8988T (cell line): ENCODE measurements around the gene TMEM30A.

Source experiments
- DNase-seq: peaks from one replicate; pipeline ENCODE4 v3.0.0; 2011

TMEM30A gene

DNA sequence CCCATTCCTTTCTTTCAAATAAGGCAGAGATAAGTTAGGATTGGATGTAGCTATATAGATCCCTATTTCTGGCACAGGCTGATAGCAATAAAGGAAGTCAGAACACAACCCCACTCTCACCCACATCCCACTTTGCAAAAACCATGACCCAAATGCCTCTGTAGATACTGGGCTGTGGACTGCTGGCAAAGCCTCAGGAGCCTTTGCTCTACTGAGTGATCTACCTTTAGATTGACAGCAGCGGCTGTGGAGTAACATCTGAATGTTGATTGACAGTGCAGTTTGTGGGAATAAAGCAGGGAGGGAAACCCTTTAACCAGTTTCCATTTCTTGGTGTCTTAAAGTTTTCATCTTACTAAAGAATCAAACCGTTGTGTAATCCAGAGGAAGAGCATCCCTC lies 6.7 kb upstream of the TMEM30A start:
- no peak for DNase-seq

- no peak for DNase-seq
Measured at GRCh38 chr6:75290136-75290945, 5.7 kb upstream of the TMEM30A start.

GRCh38 chr6:75288023-75288422 lies 3.4 kb upstream of the TMEM30A start:
- no peak for DNase-seq

DNA sequence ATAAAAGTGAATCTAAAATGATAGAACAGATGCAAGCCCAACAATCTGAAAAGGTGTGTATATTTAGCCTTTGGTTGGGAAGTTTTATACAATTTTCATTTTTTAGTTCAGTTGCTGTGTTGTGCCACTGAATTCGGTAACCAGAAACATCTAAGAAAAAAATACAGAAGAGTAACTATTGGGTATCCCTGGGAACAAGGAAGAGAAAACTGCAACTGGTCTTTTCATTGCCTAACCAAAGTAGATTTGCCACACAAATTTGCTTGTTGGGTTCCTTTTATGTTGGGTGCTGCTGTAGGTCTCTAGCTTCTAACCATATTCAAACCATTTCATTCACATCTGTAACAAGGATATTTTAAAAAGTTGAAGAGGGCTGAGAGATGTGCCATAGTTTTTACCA lies 2.8 kb upstream of the TMEM30A start:
- no peak for DNase-seq

DNA sequence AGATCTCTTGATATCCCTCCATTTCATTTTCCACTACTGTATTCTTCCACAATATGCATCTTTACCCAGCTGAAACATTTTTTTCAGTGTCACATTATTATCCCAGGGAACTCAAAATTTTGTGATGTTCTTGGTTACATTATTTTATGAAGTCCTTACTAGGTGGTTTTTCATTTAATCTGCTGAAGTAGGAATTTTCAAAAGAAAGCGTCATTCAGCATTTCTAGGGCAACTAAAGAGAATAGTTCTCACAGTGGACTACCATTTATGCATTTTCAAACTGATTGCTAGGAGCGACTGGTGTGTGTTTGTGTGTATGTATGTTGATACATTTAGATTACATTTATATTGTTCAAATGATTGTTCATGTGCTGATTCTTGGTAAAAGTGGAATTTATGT lies 2.4 kb upstream of the TMEM30A start:
- no peak for DNase-seq

DNA sequence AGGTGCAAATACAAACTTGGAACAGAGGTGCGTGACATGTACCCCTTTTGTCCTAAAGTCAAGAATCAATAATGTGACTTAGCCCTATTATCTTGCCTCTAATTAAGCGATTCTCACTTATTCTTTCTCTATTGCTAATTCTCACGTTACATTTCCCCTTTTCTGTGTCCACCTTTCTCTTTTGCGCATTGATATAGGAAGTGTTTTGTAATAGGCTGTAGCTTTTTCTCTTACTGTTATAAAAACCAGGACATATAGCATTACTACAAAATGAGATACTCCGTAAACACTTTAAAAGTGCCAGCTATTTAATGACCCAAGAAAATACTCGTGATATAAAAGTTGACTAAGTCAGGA lies 669 bp upstream of the TMEM30A start:
- no peak for DNase-seq

GRCh38 chr6:75283907-75284631 lies 523 bp downstream of the TMEM30A start:
- no peak for DNase-seq

- no peak for DNase-seq
Measured at GRCh38 chr6:75282706-75283105, 1.9 kb downstream of the TMEM30A start.

DNA sequence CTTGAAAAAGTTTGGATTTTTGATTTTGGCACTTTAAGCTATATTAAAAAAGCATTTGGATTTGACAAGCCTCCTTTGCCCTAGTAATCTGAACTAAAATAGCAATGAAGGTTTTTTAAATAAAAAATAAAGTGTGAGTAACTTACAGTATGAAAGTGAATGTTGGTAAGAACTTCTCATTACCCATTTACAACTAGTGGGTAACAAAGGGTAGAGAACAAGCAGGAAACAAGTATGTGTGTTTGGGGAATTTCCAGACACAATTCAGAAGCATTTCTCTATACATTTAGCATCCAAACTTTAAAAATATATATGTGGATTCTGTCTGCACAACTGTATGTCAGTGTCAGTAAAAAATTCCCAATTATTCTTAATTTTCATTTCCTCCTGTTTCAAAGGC lies 2.9 kb downstream of the TMEM30A start:
- no peak for DNase-seq

- no peak for DNase-seq
Measured at GRCh38 chr6:75280131-75280855, 4.3 kb downstream of the TMEM30A start.

GRCh38 chr6:75279418-75279817 lies 5.2 kb downstream of the TMEM30A start:
- DNase-seq, result no peak

DNA sequence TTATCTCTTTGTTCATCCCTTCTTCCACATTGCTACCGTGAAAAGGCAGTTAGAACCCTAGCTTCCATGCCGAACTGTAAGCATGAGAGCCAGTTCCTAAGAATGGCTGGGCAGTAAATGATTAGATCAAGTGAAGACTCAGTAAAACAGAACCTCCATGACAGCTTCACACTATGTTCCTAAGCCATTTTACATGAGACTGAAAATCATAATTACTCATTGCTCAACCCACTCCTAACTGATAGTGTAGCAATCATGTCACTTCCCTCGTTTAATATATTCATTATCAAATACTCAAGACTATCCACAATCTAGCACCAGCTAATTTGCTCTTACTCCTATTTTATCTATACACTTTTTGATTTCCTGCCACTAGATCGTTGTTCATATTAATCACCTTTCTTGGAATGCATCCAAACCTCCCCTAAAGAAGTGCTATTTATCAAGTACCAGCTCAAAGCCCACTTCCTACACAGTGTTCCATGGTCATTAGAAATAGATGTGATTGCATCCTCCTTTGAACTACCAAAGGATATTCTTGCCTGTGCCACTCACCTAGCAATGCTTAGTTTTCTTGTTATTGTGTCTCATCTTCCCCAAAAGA lies 6.0 kb downstream of the TMEM30A start:
- DNase-seq, result no peak

DNA sequence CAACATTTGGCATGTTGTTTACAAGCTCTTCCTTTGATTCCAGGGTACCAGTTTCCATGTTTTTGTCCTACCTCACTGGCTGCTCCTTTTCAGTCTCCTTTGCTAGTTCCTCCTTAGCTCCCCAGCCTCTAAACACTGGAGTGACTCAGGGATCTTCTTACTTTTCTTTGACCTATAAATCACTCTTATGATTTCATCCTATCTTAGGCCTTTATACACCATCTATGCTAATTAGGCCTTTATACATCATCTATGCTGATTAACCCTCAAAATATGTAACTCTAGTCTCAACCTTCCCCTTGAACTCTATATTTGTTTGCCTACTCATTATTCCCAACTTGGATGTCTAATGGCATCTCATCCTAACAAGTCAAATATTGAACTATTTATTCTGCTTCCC lies 9.5 kb downstream of the TMEM30A start:
- DNase-seq, result no peak

GRCh38 chr6:75273009-75273408 lies 11.6 kb downstream of the TMEM30A start:
- DNase-seq, result no peak

GRCh38 chr6:75272145-75272840 lies 12.3 kb downstream of the TMEM30A start:
- DNase-seq, result no peak

- no peak for DNase-seq
Measured at GRCh38 chr6:75268988-75269354, 15.6 kb downstream of the TMEM30A start.

- no peak for DNase-seq
Measured at GRCh38 chr6:75268121-75268987, 16.2 kb downstream of the TMEM30A start.

GRCh38 chr6:75267461-75267860 lies 17.1 kb downstream of the TMEM30A start:
- no peak for DNase-seq

- DNase-seq, result no peak
Measured at GRCh38 chr6:75266716-75267291, 17.8 kb downstream of the TMEM30A start.

DNA sequence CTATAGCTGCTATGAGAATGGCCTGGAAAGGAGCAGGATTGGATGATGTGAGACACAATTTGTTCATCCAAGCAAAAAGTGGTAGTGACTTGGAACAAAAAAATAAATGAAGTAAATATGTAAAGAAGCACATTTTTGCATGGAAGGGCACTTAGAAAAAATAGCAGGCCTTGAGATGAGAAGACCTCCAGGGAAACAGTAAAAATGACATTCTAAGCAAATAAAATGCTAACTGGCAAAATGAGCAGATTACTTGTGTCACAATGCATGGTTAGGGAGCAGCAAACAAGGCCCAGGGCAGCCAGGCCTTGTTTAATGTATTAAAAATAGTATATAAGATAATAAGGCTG lies 21.2 kb downstream of the TMEM30A start:
- no peak for DNase-seq

DNA sequence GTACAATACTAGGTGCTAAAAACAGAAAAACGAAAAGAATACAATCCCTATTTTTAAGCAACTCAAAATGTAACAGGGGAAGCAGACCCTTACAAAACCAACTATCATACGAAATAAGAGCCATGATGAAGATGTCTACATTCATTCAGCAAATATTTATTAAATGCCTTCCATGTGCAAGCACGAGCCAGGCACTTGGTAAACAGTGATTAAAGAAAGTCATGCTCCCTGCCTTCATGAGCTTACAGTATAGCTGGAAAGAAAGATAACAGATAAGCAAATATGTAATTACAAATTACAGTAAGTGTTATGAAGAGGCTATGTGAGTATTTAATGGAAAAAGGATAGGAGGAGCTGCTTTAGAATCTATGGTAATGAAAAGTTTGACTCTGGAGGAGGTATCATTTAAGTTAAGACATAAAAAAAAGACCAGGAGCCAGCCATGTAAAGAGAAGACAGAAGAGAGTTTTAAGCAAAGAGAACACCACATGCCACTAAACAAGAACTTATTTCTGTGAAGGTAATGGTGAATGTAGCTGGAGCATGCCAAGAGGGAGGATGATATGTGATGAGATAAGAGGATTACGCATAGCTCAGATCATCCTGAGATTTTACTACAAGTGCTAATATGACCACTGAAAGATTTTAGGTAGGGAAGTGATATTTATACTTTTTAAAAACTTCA lies 21.7 kb downstream of the TMEM30A start:
- no peak for DNase-seq
